IMR-90 (cell line): ENCODE data around the gene SPAG7. TPM values are rescaled to one million over a fixed set of nuclear protein-coding genes. Genes with fewer than 3 reads are reported as not detected.

Experiments
- ATAC-seq: fragments of 200-7000 bp; cut with Tn5 transposase; 2 replicates; pipeline ENCODE4 v1.9.1; 2020; ENCODE audit warnings: low read depth, mild to moderate bottlenecking, moderate library complexity
- BruUV-seq: library from RNA; stranded (reverse); fragments of 400-500 nt; replicated peaks from 2 replicates; lab custom pipeline; 2021; lab: Mats Ljungman, UMichigan
- CTCF ChIA-PET: fragments of 300-600 bp; formaldehyde crosslinking; extraction: SDS; loops from one replicate; lab custom pipeline; 2021; ENCODE audit warnings: antibody characterized with exemption; lab: Yijun Ruan, JAX
- POLR2A ChIA-PET: fragments of 300-600 bp; sonication (Branson Sonifier 250); formaldehyde crosslinking; loops from one replicate; lab custom pipeline; 2022; ENCODE audit warnings: antibody characterized with exemption; ENCODE audit not compliant: unreplicated experiment; lab: Charles Lee
- DNase-seq: peaks from one replicate; pipeline ENCODE4 v3.0.0; 2013
- H2AFZ ChIP-seq: replicated peaks from 2 replicates; pipeline ENCODE3; 2013; ENCODE audit warnings: low read length, mild to moderate bottlenecking; ENCODE audit not compliant: poor library complexity
- H2AK5ac ChIP-seq: 2 replicates; pipeline ENCODE4 v1.6.1; 2013; ENCODE audit warnings: low read depth, low read length, inconsistent platforms
- H2AK9ac ChIP-seq: replicated peaks from 2 replicates; pipeline ENCODE3; 2013; ENCODE audit warnings: mild to moderate bottlenecking, low read depth, low read length, moderate library complexity; ENCODE audit not compliant: poor library complexity
- H2BK120ac ChIP-seq: 2 replicates; pipeline ENCODE4 v1.6.1; 2013; ENCODE audit warnings: low read depth, low read length, inconsistent platforms
- H2BK15ac ChIP-seq: 3 replicates; pipeline ENCODE4 v1.6.1; 2013; ENCODE audit warnings: low read depth, low read length, inconsistent platforms
- H2BK20ac ChIP-seq: 2 replicates; pipeline ENCODE4 v1.6.1; 2013; ENCODE audit warnings: low read depth, mild to moderate bottlenecking, inconsistent platforms, low read length, moderate library complexity
- H2BK5ac ChIP-seq: 2 replicates; pipeline ENCODE4 v1.6.1; 2013; ENCODE audit warnings: mild to moderate bottlenecking, low read depth, low read length, inconsistent platforms; ENCODE audit not compliant: poor library complexity, severe bottlenecking
- H3K14ac ChIP-seq: replicated peaks from 2 replicates; pipeline ENCODE4 v1.6.1; 2013; ENCODE audit warnings: low read depth, low read length, inconsistent platforms
- H3K18ac ChIP-seq: 2 replicates; pipeline ENCODE4 v1.6.1; 2013; ENCODE audit warnings: low read depth, low read length, control low read depth
- H3K23ac ChIP-seq: 2 replicates; pipeline ENCODE4 v1.6.1; 2013; ENCODE audit warnings: low read depth, low read length, inconsistent platforms
- H3K27ac ChIP-seq: 2 replicates; pipeline ENCODE4 v1.5.1; 2013; ENCODE audit warnings: mild to moderate bottlenecking, control low read depth, low read length; ENCODE audit not compliant: insufficient read depth
- H3K27me3 ChIP-seq: 2 replicates; pipeline ENCODE4 v1.6.1; 2013; ENCODE audit warnings: low read length; ENCODE audit not compliant: control insufficient read depth, insufficient read depth
- H3K36me3 ChIP-seq: 2 replicates; pipeline ENCODE4 v1.6.1; 2013; ENCODE audit warnings: low read length, mixed read lengths; ENCODE audit not compliant: control insufficient read depth, insufficient read depth
- H3K4ac ChIP-seq: 2 replicates; pipeline ENCODE4 v1.6.1; 2013; ENCODE audit warnings: low read depth, low read length, inconsistent platforms
- H3K4me1 ChIP-seq: 2 replicates; pipeline ENCODE4 v1.6.1; 2013; ENCODE audit warnings: low read length, mixed read lengths; ENCODE audit not compliant: control insufficient read depth, insufficient read depth
- H3K4me2 ChIP-seq: 2 replicates; pipeline ENCODE4 v1.6.1; 2013; ENCODE audit warnings: low read depth, mild to moderate bottlenecking, control low read depth, low read length, moderate library complexity
- H3K4me3 ChIP-seq: 2 replicates; pipeline ENCODE4 v1.5.1; 2013; ENCODE audit warnings: low read depth, mild to moderate bottlenecking, control low read depth, low read length, moderate library complexity; ENCODE audit not compliant: insufficient read depth
- H3K56ac ChIP-seq: 2 replicates; pipeline ENCODE4 v1.6.1; 2013; ENCODE audit warnings: low read length, inconsistent platforms; ENCODE audit not compliant: insufficient read depth; ENCODE audit errors: extremely low read depth
- H3K79me1 ChIP-seq, 2 experiments: 2 replicates each; pipeline ENCODE4 v1.6.1; 2013; ENCODE audit warnings: low read length in 2 of 2, inconsistent platforms in 1 of 2, low read depth in 1 of 2
- H3K9ac ChIP-seq: 2 replicates; pipeline ENCODE4 v1.6.1; 2013; ENCODE audit warnings: low read depth, low read length, control low read depth
- H3K9me1 ChIP-seq: 2 replicates; pipeline ENCODE4 v1.6.1; 2013; ENCODE audit warnings: low read length, inconsistent platforms; ENCODE audit not compliant: insufficient read depth
- H3K9me3 ChIP-seq: 2 replicates; pipeline ENCODE4 v1.6.1; 2013; ENCODE audit warnings: low read length; ENCODE audit not compliant: control insufficient read depth, insufficient read depth
- H4K20me1 ChIP-seq: 2 replicates; pipeline ENCODE4 v1.6.1; 2013; ENCODE audit warnings: low read length, inconsistent platforms; ENCODE audit not compliant: insufficient read depth
- H4K5ac ChIP-seq: 2 replicates; pipeline ENCODE4 v1.6.1; 2013; ENCODE audit warnings: mild to moderate bottlenecking, low read depth, low read length, control low read depth
- H4K8ac ChIP-seq, 2 experiments: 2 replicates each; pipeline ENCODE4 v1.6.1; 2013; ENCODE audit warnings: low read depth in 2 of 2, low read length in 2 of 2, control low read depth in 1 of 2, inconsistent platforms in 1 of 2
- H4K91ac ChIP-seq: 2 replicates; pipeline ENCODE4 v1.6.1; 2013; ENCODE audit warnings: low read depth, low read length, inconsistent platforms; ENCODE audit not compliant: insufficient read depth
- MAFK ChIP-seq: IDR thresholded peaks from 2 replicates; pipeline ENCODE4 v1.6.1; 2012; ENCODE audit warnings: low read depth, low read length, improper control_type of control experiment
- RAD21 ChIP-seq: IDR thresholded peaks from 2 replicates; pipeline ENCODE4 v1.6.1; 2012; ENCODE audit warnings: low read length, improper control_type of control experiment
- RCOR1 ChIP-seq: IDR thresholded peaks from 2 replicates; pipeline ENCODE4 v1.6.1; 2012; ENCODE audit warnings: mild to moderate bottlenecking, low read length, improper control_type of control experiment; ENCODE audit not compliant: insufficient replicate concordance
- WGBS, 2 experiments: methylation state at CpG; one replicate each; pipeline versions ENCODE4 v1.1.5 to v1.1.7; 2013; ENCODE audit warnings: missing lambda C conversion rate in 2 of 2; ENCODE audit not compliant: insufficient read length in 1 of 2; ENCODE audit errors: extremely low coverage in 2 of 2; 5-methylcytosine and 5-hydroxymethylcytosine counted together
- dilution Hi-C: fragments of 300-500 bp; cut with HindIII; formaldehyde crosslinking; loops from one replicate; pipeline ENCODE4 v1.14.3; 2018; ENCODE audit warnings: low sequenced_read_pairs; ENCODE audit not compliant: unreplicated experiment
- in situ Hi-C: fragments of 300-500 bp; cut with MboI; formaldehyde crosslinking; loops from 3 replicates; pipeline ENCODE4 v1.14.3; 2019; ENCODE audit warnings: low sequenced_read_pairs, inconsistent platforms, mixed read lengths
- intact Hi-C: fragments of 100-400 bp; cut with micrococcal nuclease; formaldehyde crosslinking; loops from 2 replicates; pipeline ENCODE4 v1.10.0; 2022
- polyA plus RNA-seq, 3 experiments: library from polyadenylated mRNA; depleted of rRNA; stranded (reverse); fragments of >200 nt; gene quantifications; 2 replicates each; pipeline ENCODE4 v1.2.3, GENCODE V29; 2012; ENCODE audit warnings: low replicate concordance in 1 of 3
- total RNA-seq: library from RNA; depleted of rRNA; stranded (reverse); fragments of >200 nt; gene quantifications from 2 replicates; pipeline ENCODE4 v1.2.3, GENCODE V29; 2012
- TF ChIP-seq, protein P1 (sequence below): conservative IDR thresholded peaks from 2 replicates; pipeline ENCODE4 v1.5.1; 2012; ENCODE audit warnings: mild to moderate bottlenecking, low read depth, low read length, improper control_type of control experiment

SPAG7 gene
- total and polyA plus RNA-seq, 2 of the 4 experiments (the other 2 are of a cell fraction): 50.2 to 108 TPM

DNA sequence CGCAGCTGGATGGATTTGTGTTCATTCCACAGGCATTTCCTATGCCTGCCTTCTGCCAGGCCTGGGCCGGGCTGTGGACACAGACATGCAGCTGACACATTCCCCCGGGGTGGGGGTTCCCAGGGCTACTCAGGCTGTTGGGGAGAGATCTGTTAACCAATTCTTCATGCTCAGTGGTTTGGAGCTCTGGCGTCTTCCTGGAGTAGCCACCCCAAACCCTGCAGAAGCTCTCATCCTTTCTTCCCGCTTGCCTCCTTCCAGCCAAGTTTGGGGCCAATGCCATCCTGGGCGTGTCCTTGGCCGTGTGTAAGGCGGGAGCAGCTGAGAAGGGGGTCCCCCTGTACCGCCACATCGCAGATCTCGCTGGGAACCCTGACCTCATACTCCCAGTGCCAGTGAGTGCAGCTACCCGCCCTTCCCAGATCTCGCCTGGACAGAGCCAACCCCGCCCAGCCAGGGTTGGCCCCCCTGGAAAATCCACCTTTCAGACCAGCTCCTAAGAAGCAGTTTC is 14.1 kb downstream of the SPAG7 start (continued):
- no peak for TF ChIP-seq MAFK

GRCh38 chr17:4951486-4951885 is 16.1 kb downstream of the SPAG7 start:
- Histone ChIP-seq H4K91ac (peak overlapping the region; percentile 94), H3K18ac (no peak overlapping the region), H2BK15ac (0 out of 3 replicates have a peak overlapping the region, but pooled peaks have one; percentile 74), H3K14ac (peak overlapping the region; percentile 70; the same call in 1 of the 2 replicates), H3K4me1 (peaks cover 28% of the 10 kb centered on the region), H3K36me3 (peaks cover 3% of the 10 kb centered on the region), H3K9me3 (no peaks in the 10 kb centered on the region), H2AK5ac (peak overlapping the region; percentile 97; the same call in 1 of the 2 replicates), H3K27me3 (no peaks in the 10 kb centered on the region), H2BK20ac (peak overlapping the region; percentile 54; the same call in 1 of the 2 replicates), H3K4ac (peak overlapping the region; percentile 99), H3K27ac (no peak overlapping the region), H2BK120ac (peak overlapping the region; percentile 89), H3K79me1 (peaks cover 12 to 27% of the 10 kb centered on the region in 2 experiments; a peak in 3 of 4 replicates), H4K8ac (peak overlapping the region; percentile 95 to 97; a peak in 2 of 4 replicates), H3K9me1 (peaks cover 27% of the 10 kb centered on the region; the same call in 1 of the 2 replicates), H3K56ac (no peak overlapping the region), H3K4me3 (no peak overlapping the region), H2AFZ (peak overlapping the region; percentile 92), H3K4me2 (no peak overlapping the region), H2AK9ac (peak overlapping the region; percentile 87), H3K9ac (no peak overlapping the region), H4K20me1 (peaks cover 20% of the 10 kb centered on the region), H2BK5ac (no peak overlapping the region), H3K23ac (peak overlapping the region; percentile 86; the same call in 1 of the 2 replicates), H4K5ac (no peak overlapping the region)
- CTCF ChIA-PET: interaction anchor here (0.9 kb wide), 1 partner anchor 43 kb away, joined by 3 read pairs; no protein-coding TSS in a partner anchor
- DNase-seq (no peak), ATAC-seq (no peak)
- POLR2A ChIA-PET: interaction anchor here (0.5 to 1.3 kb wide), 2 partner anchors 16 to 44 kb away, joined by 3 to 4 read pairs; no protein-coding TSS in a partner anchor
- dilution Hi-C loops (no loop called here), intact Hi-C loops (no loop called here), in situ Hi-C loops (no loop called here)
- WGBS, 2 experiments: 100% methylated on average over 1 of the region's 3 CpGs; no CpG with 5 or more reads in 1 of the 2 experiments
- no TSS peak for BruUV-seq
- no peak for TF ChIP-seq RAD21
- TF ChIP-seq, protein P1, sequence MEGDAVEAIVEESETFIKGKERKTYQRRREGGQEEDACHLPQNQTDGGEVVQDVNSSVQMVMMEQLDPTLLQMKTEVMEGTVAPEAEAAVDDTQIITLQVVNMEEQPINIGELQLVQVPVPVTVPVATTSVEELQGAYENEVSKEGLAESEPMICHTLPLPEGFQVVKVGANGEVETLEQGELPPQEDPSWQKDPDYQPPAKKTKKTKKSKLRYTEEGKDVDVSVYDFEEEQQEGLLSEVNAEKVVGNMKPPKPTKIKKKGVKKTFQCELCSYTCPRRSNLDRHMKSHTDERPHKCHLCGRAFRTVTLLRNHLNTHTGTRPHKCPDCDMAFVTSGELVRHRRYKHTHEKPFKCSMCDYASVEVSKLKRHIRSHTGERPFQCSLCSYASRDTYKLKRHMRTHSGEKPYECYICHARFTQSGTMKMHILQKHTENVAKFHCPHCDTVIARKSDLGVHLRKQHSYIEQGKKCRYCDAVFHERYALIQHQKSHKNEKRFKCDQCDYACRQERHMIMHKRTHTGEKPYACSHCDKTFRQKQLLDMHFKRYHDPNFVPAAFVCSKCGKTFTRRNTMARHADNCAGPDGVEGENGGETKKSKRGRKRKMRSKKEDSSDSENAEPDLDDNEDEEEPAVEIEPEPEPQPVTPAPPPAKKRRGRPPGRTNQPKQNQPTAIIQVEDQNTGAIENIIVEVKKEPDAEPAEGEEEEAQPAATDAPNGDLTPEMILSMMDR: no peak
- no peak for TF ChIP-seq RCOR1
